NCI-H2081 treated with DMSO at 0.1 percent for 48 hours (cell line): ENCODE data around the gene WFDC12.
"Not testable (repeated sequence)": the region's sequence is repeated elsewhere in the genome, so short reads cannot be mapped to it uniquely, and the experiment has no call there.

Experiments
- DNase-seq: peaks from one replicate; lab custom pipeline; 2025; lab: John Stamatoyannopoulos, UW

WFDC12 gene

GRCh38 chr20:45124365-45124764 lies at the start of gene WFDC12:
WFDC12 (minus strand) TSS chr20:45124465; CDS start chr20:45124447, 18 bp downstream.
- DNase-seq: no peak

- DNase-seq: no peak
These were observed 49.3 kb upstream of the WFDC12 start for GRCh38 chr20:45173522-45173921.

GRCh38 chr20:45164906-45165305 lies 40.6 kb upstream of the WFDC12 start:
- DNase-seq: no peak

- DNase-seq: no peak
These were observed 39.0 kb upstream of the WFDC12 start for GRCh38 chr20:45163083-45163803.

- no peak for DNase-seq
These were observed 33.7 kb upstream of the WFDC12 start for GRCh38 chr20:45157962-45158361.

GRCh38 chr20:45156713-45157112 lies 32.4 kb upstream of the WFDC12 start:
- no peak for DNase-seq

GRCh38 chr20:45154794-45155193 lies 30.5 kb upstream of the WFDC12 start:
- DNase-seq: not testable (repeated sequence)

GRCh38 chr20:45154183-45154582 lies 29.9 kb upstream of the WFDC12 start:
- DNase-seq: no peak

GRCh38 chr20:45153752-45154151 lies 29.5 kb upstream of the WFDC12 start:
- no peak for DNase-seq

- no peak for DNase-seq
These were observed 28.9 kb upstream of the WFDC12 start for GRCh38 chr20:45153147-45153546.

- no peak for DNase-seq
These were observed 28.1 kb upstream of the WFDC12 start for GRCh38 chr20:45152405-45152804.

GRCh38 chr20:45149062-45149461 lies 24.8 kb upstream of the WFDC12 start:
- no peak for DNase-seq

- no peak for DNase-seq
These were observed 16.6 kb upstream of the WFDC12 start for GRCh38 chr20:45140836-45141235.

- DNase-seq: not testable (repeated sequence)
These were observed 15.6 kb upstream of the WFDC12 start for GRCh38 chr20:45139733-45140375.

GRCh38 chr20:45138561-45139300 lies 14.5 kb upstream of the WFDC12 start:
- no peak for DNase-seq

GRCh38 chr20:45136911-45137310 lies 12.6 kb upstream of the WFDC12 start:
- no peak for DNase-seq

GRCh38 chr20:45128099-45128498 lies 3.8 kb upstream of the WFDC12 start:
- DNase-seq: no peak

GRCh38 chr20:45121388-45121787 lies 2.9 kb downstream of the WFDC12 start:
- no peak for DNase-seq

- no peak for DNase-seq
These were observed 4.6 kb downstream of the WFDC12 start for GRCh38 chr20:45119556-45120266.

- DNase-seq: no peak
These were observed 6.2 kb downstream of the WFDC12 start for GRCh38 chr20:45118028-45118427.

GRCh38 chr20:45117581-45117980 lies 6.7 kb downstream of the WFDC12 start:
- DNase-seq: no peak

GRCh38 chr20:45115829-45116228 lies 8.4 kb downstream of the WFDC12 start:
- DNase-seq: no peak
